ENCODE data around the gene MARCHF3.

Gene MARCHF3

GRCh38 chr5:126981701-126982100 is 48.7 kb downstream of the MARCHF3 start:
- DNase-seq: no peak

GRCh38 chr5:126981222-126981621 is 49.1 kb downstream of the MARCHF3 start:
- no peak for DNase-seq

GRCh38 chr5:126978258-126978657 is 52.1 kb downstream of the MARCHF3 start:
- DNase-seq: no peak

- no peak for DNase-seq
Observed at GRCh38 chr5:126976520-126977172, 53.7 kb downstream of the MARCHF3 start.

- no peak for DNase-seq
Observed at GRCh38 chr5:126975796-126976195, 54.6 kb downstream of the MARCHF3 start.

- no peak for DNase-seq
Observed at GRCh38 chr5:126973193-126973592, 57.2 kb downstream of the MARCHF3 start.

GRCh38 chr5:126972062-126972895 is 58.1 kb downstream of the MARCHF3 start:
- no peak for DNase-seq

- no peak for DNase-seq
Observed at GRCh38 chr5:126971455-126972031, 58.8 kb downstream of the MARCHF3 start.

GRCh38 chr5:126970517-126971017 is 59.8 kb downstream of the MARCHF3 start:
- no peak for DNase-seq

- DNase-seq: no peak
Observed at GRCh38 chr5:126969548-126969947, 60.8 kb downstream of the MARCHF3 start.

GRCh38 chr5:126967808-126968466 is 62.4 kb downstream of the MARCHF3 start:
- no peak for DNase-seq

- no peak for DNase-seq
Observed at GRCh38 chr5:126965487-126965886, 64.9 kb downstream of the MARCHF3 start.

GRCh38 chr5:126965061-126965475 is 65.3 kb downstream of the MARCHF3 start:
- no peak for DNase-seq

GRCh38 chr5:126963822-126964375 is 66.5 kb downstream of the MARCHF3 start:
- no peak for DNase-seq

- no peak for DNase-seq
Observed at GRCh38 chr5:126961702-126962101, 68.7 kb downstream of the MARCHF3 start.

GRCh38 chr5:126961128-126961527 is 69.2 kb downstream of the MARCHF3 start:
- DNase-seq: no peak

GRCh38 chr5:126959188-126959587 is 71.2 kb downstream of the MARCHF3 start:
- DNase-seq: no peak

GRCh38 chr5:126956991-126957390 is 73.4 kb downstream of the MARCHF3 start:
- DNase-seq: no peak

- no peak for DNase-seq
Observed at GRCh38 chr5:126954981-126955380, 75.4 kb downstream of the MARCHF3 start.

- DNase-seq: no peak
Observed at GRCh38 chr5:126953640-126954039, 76.7 kb downstream of the MARCHF3 start.

GRCh38 chr5:126949475-126949874 is 80.9 kb downstream of the MARCHF3 start:
- no peak for DNase-seq

GRCh38 chr5:126948453-126948852 is 81.9 kb downstream of the MARCHF3 start:
- no peak for DNase-seq

GRCh38 chr5:126948011-126948355 is 82.4 kb downstream of the MARCHF3 start:
- no peak for DNase-seq

Measured in activated T-cell treated with anti-CD3 and anti-CD28 coated beads, Interleukin-2, amount 50 U/mL, for 1 hour (primary cell).